Head of caudate nucleus (tissue), 42 donors: ENCODE results near the gene NAT14.
A peak's percentile ranks its signal among the peaks of the same experiment; 100 is the strongest.
"Not testable (repeated sequence)": the region's sequence is repeated elsewhere in the genome, so short reads cannot be mapped to it uniquely, and the experiment has no call there.

Experiments
- DNase-seq, 42 donors: peaks; one replicate each; pipeline versions ENCODE4 v3.0.0 to v3.0.0-alpha.2; 2020 to 2021; ENCODE audit warnings: mixed read lengths in 7 of 42
- intact Hi-C: fragments of 100-400 bp; cut with DNase I; formaldehyde crosslinking; loops from one replicate; pipeline ENCODE4 v1.15.0; 2022

The NAT14 gene

GRCh38 chr19:55520691-55521292 lies 35.8 kb downstream of the NAT14 start:
- intact Hi-C loops: no loop called here
- no peak for DNase-seq

- intact Hi-C loops: no loop called here
- DNase-seq: no peak
Observed at GRCh38 chr19:55525289-55526101, 40.5 kb downstream of the NAT14 start.

- peak in 14 of 42 donors; percentile 10 to 47 (median 23) for DNase-seq
- intact Hi-C loops: no loop called here
Observed at GRCh38 chr19:55526216-55527196, 41.5 kb downstream of the NAT14 start.

- intact Hi-C loops: no loop called here
- DNase-seq: no peak
Observed at GRCh38 chr19:55527197-55528029, 42.4 kb downstream of the NAT14 start.

- intact Hi-C loops: no loop called here
- DNase-seq: peak in 16 of 42 donors; percentile 5 to 66 (median 24)
Observed at GRCh38 chr19:55528030-55528803, 43.2 kb downstream of the NAT14 start.

- DNase-seq: no peak
- intact Hi-C loops: no loop called here
Observed at GRCh38 chr19:55529636-55530234, 44.7 kb downstream of the NAT14 start.

GRCh38 chr19:55530996-55531395 lies 46.0 kb downstream of the NAT14 start:
- intact Hi-C loops: no loop called here
- DNase-seq: no peak

- DNase-seq, intact Hi-C loops: not testable (repeated sequence)
Observed at GRCh38 chr19:55534280-55534679, 49.3 kb downstream of the NAT14 start.

GRCh38 chr19:55535173-55535964 lies 50.4 kb downstream of the NAT14 start:
- no peak for DNase-seq
- intact Hi-C loops: no loop called here

- intact Hi-C loops: no loop called here
Observed at GRCh38 chr19:55535965-55536350, 51.0 kb downstream of the NAT14 start.

GRCh38 chr19:55536366-55536765 lies 51.4 kb downstream of the NAT14 start:
- no peak for DNase-seq
- intact Hi-C loops: no loop called here

More at GRCh38 chr19:55535965-55536350, 51.0 kb downstream of the NAT14 start:
- DNase-seq: no peak
